Activated CD8-positive, alpha-beta T cell treated with anti-CD3 and anti-CD28 coated beads, Interleukin-2, amount 10 ng/mL, durations not matched to agents 7 days and 5 days (primary cell): Measurements from ENCODE around the gene GSPT1. TPM values are rescaled to one million over a fixed set of nuclear protein-coding genes. Genes with fewer than 3 reads are reported as not detected.
A peak's percentile ranks its signal among the peaks of the same experiment; 100 is the strongest.
"Not testable (repeated sequence)": the region's sequence is repeated elsewhere in the genome, so short reads cannot be mapped to it uniquely, and the experiment has no call there.

ENCODE experiments used
- ATAC-seq: fragments of 150-1000 bp; cut with Tn5 transposase; one replicate; pipeline ENCODE4 v1.10.0; 2021; ENCODE audit warnings: moderate library complexity
- CTCF ChIA-PET: fragments of 350-600 bp; sonication (Branson Sonifier 250); formaldehyde crosslinking; loops from one replicate; lab custom pipeline; 2021; ENCODE audit warnings: antibody characterized with exemption; lab: Charles Lee
- POLR2A ChIA-PET: fragments of 350-600 bp; sonication (Branson Sonifier 250); formaldehyde crosslinking; loops from one replicate; lab custom pipeline; 2021; ENCODE audit warnings: antibody characterized with exemption; lab: Charles Lee
- DNase-seq: peaks from one replicate; pipeline ENCODE4 v3.0.0-alpha.2; 2020
- H3K27ac Mint-ChIP-seq: one replicate; pipeline ENCODE4 v1.8.0; 2021; ENCODE audit warnings: mild to moderate bottlenecking, mixed read lengths
- H3K27me3 Mint-ChIP-seq: one replicate; pipeline ENCODE4 v1.8.0; 2021; ENCODE audit warnings: low read depth, mixed read lengths
- H3K36me3 Mint-ChIP-seq: one replicate; pipeline ENCODE4 v1.8.0; 2021; ENCODE audit warnings: low read depth, mixed read lengths
- H3K4me1 Mint-ChIP-seq: one replicate; pipeline ENCODE4 v1.8.0; 2021; ENCODE audit warnings: low read depth, mixed read lengths
- H3K4me3 Mint-ChIP-seq: one replicate; pipeline ENCODE4 v1.8.0; 2021; ENCODE audit warnings: mild to moderate bottlenecking, mixed read lengths
- H3K9me3 Mint-ChIP-seq: one replicate; pipeline ENCODE4 v1.8.0; 2022; ENCODE audit warnings: mixed read lengths; ENCODE audit not compliant: insufficient read depth
- total RNA-seq, 2 experiments: library from RNA; stranded (reverse); gene quantifications; one replicate each; pipeline ENCODE4 v1.2.3, GENCODE V29; 2021

The GSPT1 gene
- total RNA-seq, 2 experiments from 2014 or later: 110 to 114 TPM

DNA sequence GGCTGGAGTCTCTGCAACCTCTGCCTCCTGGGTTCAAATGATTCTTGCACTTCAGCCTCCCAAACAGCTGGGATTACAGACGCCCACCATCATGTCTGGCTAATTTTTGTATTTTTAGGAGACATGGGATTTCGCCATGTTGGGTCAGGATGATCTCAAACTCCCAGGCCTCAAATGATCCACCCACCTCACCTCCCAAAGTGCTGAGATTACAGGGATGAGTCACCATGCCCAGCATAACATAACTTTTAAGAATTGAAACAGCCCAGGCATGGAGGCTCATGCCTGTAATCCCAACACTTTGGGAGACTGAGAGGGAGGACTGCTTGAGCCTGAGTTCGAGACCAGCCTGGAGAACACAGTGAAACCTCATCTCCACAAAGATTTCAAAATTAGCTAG lies 66.9 kb downstream of the GSPT1 start:
- CTCF ChIA-PET: interaction anchor here (0.6 kb wide), 1 partner anchor 51 kb away, joined by 3 read pairs; the partner anchor contains the start of gene ZC3H7A
- Mint-ChIP-seq H3K27ac (no peak overlapping the region), H3K4me1 (peaks cover 26% of the 10 kb centered on the region), H3K9me3 (no peaks in the 10 kb centered on the region), H3K36me3 (peaks cover 52% of the 10 kb centered on the region), H3K27me3 (no peaks in the 10 kb centered on the region), H3K4me3 (peak overlapping the region; percentile 36)
- POLR2A ChIA-PET: interaction anchor here (1.0 to 1.4 kb wide), 2 partner anchors 53 to 106 kb away, joined by 3 read pairs; partner anchors contain the start of gene TXNDC11
- ATAC-seq (no peak), DNase-seq (no peak)

DNA sequence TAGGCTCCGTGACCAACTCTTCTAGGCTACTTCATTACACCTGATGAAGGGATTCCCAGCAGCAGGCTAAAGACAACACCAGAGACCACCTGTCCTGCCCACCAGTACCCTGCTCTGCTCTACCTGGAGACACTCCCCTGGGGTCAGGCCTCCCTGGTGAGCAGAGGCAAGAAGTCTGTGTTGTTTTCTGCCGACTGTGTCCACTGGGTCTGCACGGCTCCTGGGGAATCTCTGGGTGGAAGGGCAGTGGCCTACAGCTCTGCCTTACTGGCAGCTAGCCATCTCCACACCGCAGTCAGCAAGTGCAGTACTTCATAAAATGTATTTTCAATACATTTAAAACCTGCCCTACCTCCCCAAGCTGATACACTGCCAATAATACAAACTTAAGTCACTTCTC lies 71.3 kb downstream of the GSPT1 start:
- Mint-ChIP-seq H3K27ac (no peak overlapping the region), H3K9me3 (no peaks in the 10 kb centered on the region), H3K36me3 (peaks cover 61% of the 10 kb centered on the region), H3K4me1 (peaks cover 6% of the 10 kb centered on the region), H3K4me3 (no peak overlapping the region), H3K27me3 (no peaks in the 10 kb centered on the region)
- ChIA-PET CTCF (no interaction called here), POLR2A (no interaction called here)
- DNase-seq (no peak), ATAC-seq (no peak)

DNA sequence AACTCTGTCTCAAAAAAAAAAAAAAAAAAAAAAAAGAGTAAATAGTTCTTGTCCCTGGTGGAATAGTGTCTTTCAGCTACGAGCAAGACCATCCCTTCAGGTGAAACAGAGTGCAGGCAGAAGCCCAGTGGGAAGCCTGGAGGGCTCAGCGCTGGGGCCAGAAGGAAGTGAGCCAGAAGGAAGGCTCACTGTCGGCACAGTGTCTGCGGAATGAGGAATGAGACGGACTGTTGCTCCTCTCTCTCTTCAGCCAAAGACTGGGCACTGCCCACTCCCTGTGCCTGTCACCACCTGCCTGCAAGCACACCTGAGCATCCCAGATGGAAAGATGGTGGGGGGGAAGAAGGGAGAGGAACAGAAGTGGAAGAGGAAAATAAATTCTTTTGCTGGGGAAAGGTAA lies 71.9 kb downstream of the GSPT1 start:
- no peak overlapping the region for H3K27ac Mint-ChIP-seq
- ATAC-seq (no peak), DNase-seq (no peak)
- no peak overlapping the region for H3K4me3 Mint-ChIP-seq
- CTCF ChIA-PET: no interaction called here
- H3K9me3 Mint-ChIP-seq: no peaks in the 10 kb centered on the region
- POLR2A ChIA-PET: no interaction called here
- peaks cover 58% of the 10 kb centered on the region for H3K36me3 Mint-ChIP-seq
- peaks cover 1% of the 10 kb centered on the region for H3K4me1 Mint-ChIP-seq
- no peaks in the 10 kb centered on the region for H3K27me3 Mint-ChIP-seq

DNA sequence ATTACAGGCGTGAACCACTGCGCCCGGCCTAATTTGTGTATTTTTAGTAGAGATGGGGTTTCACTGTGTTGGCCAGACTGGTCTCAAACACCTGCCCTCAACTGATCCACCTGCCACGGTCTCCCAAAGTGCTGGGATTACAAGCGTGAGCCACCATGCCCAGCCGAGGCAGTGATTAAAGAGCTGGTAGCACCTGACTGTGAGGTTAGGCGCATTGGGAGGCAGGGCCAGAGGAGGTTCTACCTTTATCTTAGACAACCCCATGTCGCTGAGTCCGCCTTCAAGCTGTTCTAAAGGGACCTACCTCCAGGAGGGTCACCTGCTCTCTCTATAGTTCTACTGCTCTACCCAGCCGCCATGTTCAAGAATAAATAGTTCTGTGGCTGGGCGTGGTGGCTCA lies 72.5 kb downstream of the GSPT1 start:
- CTCF ChIA-PET: no interaction called here
- Mint-ChIP-seq H3K27me3 (no peaks in the 10 kb centered on the region), H3K27ac (no peak overlapping the region), H3K4me1 (no peaks in the 10 kb centered on the region), H3K9me3 (no peaks in the 10 kb centered on the region), H3K36me3 (peaks cover 57% of the 10 kb centered on the region), H3K4me3 (no peak overlapping the region)
- POLR2A ChIA-PET: no interaction called here
- no peak for ATAC-seq
- no peak for DNase-seq

DNA sequence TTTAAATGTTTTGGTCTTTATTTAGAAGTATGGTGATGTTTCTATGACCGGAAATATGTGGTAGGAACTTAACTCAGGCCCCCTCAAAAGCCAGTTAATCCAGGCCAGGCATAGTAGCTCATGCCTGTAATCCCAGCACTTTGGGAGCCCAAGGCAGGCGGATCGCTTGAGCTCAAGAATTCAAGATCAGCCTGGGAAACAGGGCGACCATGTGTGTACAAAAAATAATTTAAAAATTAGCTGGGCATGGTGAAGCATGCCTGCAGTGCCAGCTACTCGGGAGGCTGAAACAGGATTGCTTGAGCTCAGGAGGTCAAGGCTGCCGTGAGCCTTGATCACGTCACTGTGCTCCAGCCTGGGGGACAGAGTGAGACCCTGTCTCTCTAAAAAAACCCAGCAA lies 74.7 kb downstream of the GSPT1 start:
- H3K27ac Mint-ChIP-seq: no peak overlapping the region
- ChIA-PET CTCF (interaction anchor here (1.4 to 1.6 kb wide), 2 partner anchors 43 to 227 kb away, joined by 5 to 7 read pairs; partner anchors contain the start of gene ZC3H7A), POLR2A (no interaction called here)
- peaks cover 62% of the 10 kb centered on the region for H3K36me3 Mint-ChIP-seq
- H3K9me3 Mint-ChIP-seq: no peaks in the 10 kb centered on the region
- no peak for DNase-seq
- no peak overlapping the region for H3K4me3 Mint-ChIP-seq
- no peaks in the 10 kb centered on the region for H3K27me3 Mint-ChIP-seq
- no peaks in the 10 kb centered on the region for H3K4me1 Mint-ChIP-seq
- ATAC-seq: no peak

DNA sequence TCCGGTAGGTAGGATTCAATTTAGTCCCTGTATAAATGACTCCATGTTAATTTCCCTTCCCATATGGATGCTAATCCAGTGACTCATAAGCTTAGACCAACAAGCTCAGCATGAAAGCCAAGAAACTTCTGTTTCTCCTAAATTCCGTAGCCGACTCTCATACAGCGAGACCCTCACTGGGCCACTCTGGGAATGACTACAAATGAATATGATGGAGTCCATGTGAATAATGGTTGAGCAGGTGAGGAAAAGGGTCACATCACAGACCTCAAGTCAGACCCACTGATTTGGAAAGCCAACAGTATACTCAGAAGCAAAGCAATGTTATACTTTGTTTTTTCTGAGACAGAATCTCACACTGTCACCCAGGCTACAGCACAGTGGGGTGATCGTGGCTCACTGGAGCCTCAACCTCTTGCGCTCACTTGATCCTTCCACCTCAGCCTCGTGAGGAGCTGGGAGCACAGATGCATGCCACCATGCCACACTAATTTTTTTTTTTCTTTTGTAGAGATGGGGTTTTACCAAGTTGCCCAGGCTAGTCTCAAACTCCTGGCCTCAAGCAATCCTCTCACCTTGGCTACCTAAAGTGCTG lies 79.0 kb downstream of the GSPT1 start:
- ChIA-PET POLR2A (interaction anchor here (0.7 kb wide), 1 partner anchor 164 kb away, joined by 3 read pairs; no protein-coding TSS in a partner anchor), CTCF (interaction anchor here (0.9 kb wide), 1 partner anchor 231 kb away, joined by 3 read pairs; no protein-coding TSS in a partner anchor)
- H3K36me3 Mint-ChIP-seq: peaks cover 42% of the 10 kb centered on the region
- no peaks in the 10 kb centered on the region for H3K9me3 Mint-ChIP-seq
- DNase-seq: no peak
- peak; percentile 18 for ATAC-seq
- H3K27ac Mint-ChIP-seq: no peak overlapping the region
- H3K27me3 Mint-ChIP-seq: no peaks in the 10 kb centered on the region
- H3K4me1 Mint-ChIP-seq: no peaks in the 10 kb centered on the region
- H3K4me3 Mint-ChIP-seq: no peak overlapping the region

DNA sequence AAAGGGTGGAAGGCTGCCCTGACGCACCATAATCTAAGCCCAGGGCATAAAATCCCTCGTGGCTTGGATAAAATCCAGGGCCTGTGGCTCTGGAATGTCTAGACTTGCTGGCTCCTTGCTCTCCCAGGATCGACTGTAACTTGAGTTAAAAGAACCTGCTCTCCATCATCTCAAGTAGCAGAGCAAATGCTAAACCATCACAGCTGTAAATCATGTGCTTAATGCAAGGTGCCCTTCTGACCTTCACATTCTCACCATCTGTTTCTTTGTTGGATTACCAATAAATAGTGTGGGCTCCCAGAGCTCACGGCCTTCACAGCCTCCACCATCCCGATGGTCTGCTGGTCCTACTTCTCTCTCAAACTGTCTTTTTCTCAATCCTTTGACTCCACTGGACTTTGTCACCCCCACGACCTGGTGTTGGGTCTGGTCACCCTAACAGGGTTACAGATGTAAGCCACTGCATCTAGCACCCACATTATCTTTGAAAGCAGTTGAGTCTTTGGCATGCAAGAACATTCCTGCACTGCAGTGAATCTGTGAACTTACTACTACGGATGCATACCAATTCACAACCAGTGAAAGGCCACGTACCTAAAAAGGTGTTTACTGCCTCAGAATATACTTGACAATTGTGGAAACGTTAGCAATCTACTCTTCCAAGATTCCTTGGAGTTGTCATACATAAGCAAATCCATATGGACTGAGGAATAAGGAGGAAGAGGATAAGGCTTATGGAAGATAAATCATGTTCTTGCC lies 79.7 kb downstream of the GSPT1 start:
- no peaks in the 10 kb centered on the region for H3K27me3 Mint-ChIP-seq
- ATAC-seq (no peak), DNase-seq (no peak)
- no peaks in the 10 kb centered on the region for H3K4me1 Mint-ChIP-seq
- ChIA-PET POLR2A (no interaction called here), CTCF (no interaction called here)
- no peak overlapping the region for H3K27ac Mint-ChIP-seq
- peaks cover 37% of the 10 kb centered on the region for H3K36me3 Mint-ChIP-seq
- H3K9me3 Mint-ChIP-seq: no peaks in the 10 kb centered on the region
- H3K4me3 Mint-ChIP-seq: no peak overlapping the region

DNA sequence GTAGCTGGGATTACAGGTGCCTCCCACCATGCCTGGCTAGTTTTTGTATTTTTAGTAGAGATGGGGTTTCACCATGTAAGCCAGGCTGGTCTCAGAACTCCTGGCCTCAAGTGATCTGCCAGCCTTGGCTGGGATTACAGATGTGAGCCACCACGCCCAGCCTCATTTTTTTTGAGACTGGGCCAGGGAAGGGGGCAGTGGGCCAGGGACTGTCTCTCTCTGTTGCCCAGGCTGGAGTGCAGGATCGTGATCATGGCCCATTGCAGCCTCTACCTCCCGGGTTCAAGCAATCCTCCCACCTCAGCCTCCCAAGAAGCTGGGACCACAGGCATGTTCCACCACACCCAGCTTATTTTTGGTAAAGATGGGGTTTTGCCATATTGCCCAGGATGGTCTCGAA lies 80.4 kb downstream of the GSPT1 start:
- no peak overlapping the region for H3K27ac Mint-ChIP-seq
- H3K4me3 Mint-ChIP-seq: no peak overlapping the region
- H3K36me3 Mint-ChIP-seq: peaks cover 34% of the 10 kb centered on the region
- no peaks in the 10 kb centered on the region for H3K9me3 Mint-ChIP-seq
- no peaks in the 10 kb centered on the region for H3K4me1 Mint-ChIP-seq
- CTCF ChIA-PET: interaction anchor here (0.8 kb wide), 1 partner anchor 304 kb away, joined by 3 read pairs; no protein-coding TSS in a partner anchor
- POLR2A ChIA-PET: no interaction called here
- no peaks in the 10 kb centered on the region for H3K27me3 Mint-ChIP-seq
- no peak for ATAC-seq
- no peak for DNase-seq

DNA sequence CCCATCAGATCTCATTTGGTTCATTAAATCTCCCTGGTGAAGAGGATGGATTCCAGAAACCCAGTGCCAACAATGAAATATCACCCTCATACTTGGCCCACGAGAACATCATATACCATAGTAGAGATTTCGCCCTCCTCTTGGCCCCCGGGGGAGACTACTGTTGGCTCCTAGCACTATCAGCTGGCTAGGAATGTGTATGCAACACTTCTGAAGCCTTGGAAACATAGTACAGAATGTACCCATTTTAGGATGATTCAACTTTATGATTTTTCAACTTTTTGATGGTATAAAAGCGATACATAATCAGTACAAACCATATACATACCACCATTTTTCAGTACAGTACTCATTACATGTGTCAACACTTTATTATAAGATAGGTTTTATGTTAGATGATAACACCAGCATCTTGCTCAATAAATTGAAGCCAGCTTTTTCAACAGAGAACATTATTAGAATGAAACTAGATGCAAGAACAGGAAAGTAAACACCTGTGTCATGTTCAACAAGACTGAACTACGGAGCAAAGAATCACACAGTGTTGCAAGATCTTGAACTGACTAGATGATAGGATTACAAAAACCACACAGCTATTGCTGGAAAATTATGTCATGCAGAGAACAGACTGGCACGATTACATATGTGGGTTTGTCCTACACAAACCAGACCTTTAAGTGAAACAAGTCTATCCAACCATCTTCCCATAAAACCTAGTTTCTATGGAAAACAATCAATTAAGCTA lies 81.6 kb downstream of the GSPT1 start:
- no peaks in the 10 kb centered on the region for H3K27me3 Mint-ChIP-seq
- no peak overlapping the region for H3K27ac Mint-ChIP-seq
- CTCF ChIA-PET: interaction anchor here (1.1 kb wide), 1 partner anchor 36 kb away, joined by 4 read pairs; the partner anchor contains the start of gene ZC3H7A
- no peak for ATAC-seq
- no peaks in the 10 kb centered on the region for H3K9me3 Mint-ChIP-seq
- H3K36me3 Mint-ChIP-seq: peaks cover 23% of the 10 kb centered on the region
- POLR2A ChIA-PET: interaction anchor here (0.6 kb wide), 1 partner anchor 162 kb away, joined by 3 read pairs; no protein-coding TSS in a partner anchor
- DNase-seq: no peak
- H3K4me1 Mint-ChIP-seq: no peaks in the 10 kb centered on the region
- H3K4me3 Mint-ChIP-seq: no peak overlapping the region

DNA sequence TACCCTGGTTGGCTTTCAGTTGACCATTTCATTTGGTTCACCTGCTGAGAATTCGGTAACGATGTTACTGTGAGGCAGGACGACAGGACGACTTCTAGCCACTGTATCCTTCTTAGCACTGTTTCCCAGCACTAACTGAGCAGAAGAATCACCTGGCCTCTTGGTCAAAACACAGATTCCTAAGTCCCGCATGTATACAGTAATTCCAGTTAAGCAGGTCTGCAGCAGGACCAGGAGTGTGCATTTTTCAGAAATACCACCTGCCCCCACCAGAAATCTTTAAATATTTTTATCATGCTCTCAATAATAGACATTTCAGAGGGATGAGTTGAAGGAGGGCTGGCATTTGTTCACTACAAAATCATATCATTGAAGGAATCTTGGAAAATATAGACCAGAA lies 87.1 kb downstream of the GSPT1 start:
- no peak for ATAC-seq
- Mint-ChIP-seq H3K27me3 (peaks cover 2% of the 10 kb centered on the region), H3K9me3 (no peaks in the 10 kb centered on the region), H3K27ac (no peak overlapping the region), H3K36me3 (no peaks in the 10 kb centered on the region), H3K4me1 (no peaks in the 10 kb centered on the region), H3K4me3 (no peak overlapping the region)
- ChIA-PET CTCF (interaction anchor here (1.0 kb wide), 1 partner anchor 297 kb away, joined by 4 read pairs; no protein-coding TSS in a partner anchor), POLR2A (no interaction called here)
- DNase-seq: no peak

DNA sequence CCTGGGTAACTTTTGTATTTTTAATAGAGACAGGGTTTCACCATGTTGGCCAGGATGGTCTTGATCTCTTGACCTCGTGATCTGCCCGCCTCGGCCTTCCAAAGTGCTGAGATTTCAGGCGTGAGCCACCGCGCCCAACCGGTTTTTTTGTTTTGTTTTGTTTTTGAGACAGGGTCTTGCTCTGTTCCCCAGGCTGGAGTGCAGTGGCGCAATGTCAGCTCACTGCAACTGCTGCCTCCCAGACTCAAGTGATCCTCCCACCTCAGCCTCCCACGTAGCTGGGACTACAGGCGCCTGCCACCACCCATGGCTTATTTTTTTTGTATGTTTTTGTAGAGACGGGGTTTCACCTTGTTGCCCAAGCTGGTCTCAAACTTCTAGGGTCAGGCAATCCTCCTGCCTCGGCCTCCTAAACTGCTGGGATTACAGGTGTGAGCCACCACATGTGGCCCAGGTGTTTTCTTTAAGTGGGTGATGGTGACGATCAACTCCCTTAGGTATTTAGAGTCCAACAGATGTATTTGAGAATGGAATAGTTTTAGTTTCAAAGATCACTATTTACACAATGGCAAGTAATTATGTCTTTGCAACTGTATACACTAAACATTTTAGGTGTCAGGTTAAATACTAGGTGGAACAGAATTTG lies 90.1 kb downstream of the GSPT1 start:
- POLR2A ChIA-PET, CTCF ChIA-PET, H3K27ac Mint-ChIP-seq, H3K27me3 Mint-ChIP-seq, H3K4me3 Mint-ChIP-seq, H3K36me3 Mint-ChIP-seq, H3K4me1 Mint-ChIP-seq, DNase-seq, ATAC-seq, H3K9me3 Mint-ChIP-seq: not testable (repeated sequence)
